22Rv1 (cell line): Measurements from ENCODE around the gene ZNF516.

Source experiments
- H3K27ac ChIP-seq: fragments of 450-650 bp; 2 replicates; pipeline ENCODE4 v1.5.1; 2017
- CTCF ChIP-seq: fragments of 450-650 bp; IDR thresholded peaks from 2 replicates; pipeline ENCODE4 v1.5.1; 2017; ENCODE audit warnings: mild to moderate bottlenecking
- ZFX ChIP-seq: fragments of 450-650 bp; IDR thresholded peaks from 2 replicates; pipeline ENCODE4 v1.6.1; 2017; ENCODE audit warnings: antibody characterized with exemption, borderline replicate concordance

The ZNF516 gene

GRCh38 chr18:76529433-76529811, 34.4 kb upstream of the ZNF516 start:
- TF ChIP-seq CTCF (no peak), ZFX (no peak)

GRCh38 chr18:76528477-76529432, 33.7 kb upstream of the ZNF516 start:
- H3K27ac ChIP-seq: no peak overlapping the region
- no peak for TF ChIP-seq ZFX
- TF ChIP-seq CTCF: no peak

More at GRCh38 chr18:76529433-76529811, 34.4 kb upstream of the ZNF516 start:
- H3K27ac ChIP-seq: no peak overlapping the region

GRCh38 chr18:76525911-76526310, 30.9 kb upstream of the ZNF516 start:
- TF ChIP-seq ZFX (no peak), CTCF (no peak)
- H3K27ac ChIP-seq: no peak overlapping the region

GRCh38 chr18:76524900-76525698, 30.1 kb upstream of the ZNF516 start:
- no peak overlapping the region for H3K27ac ChIP-seq

GRCh38 chr18:76524477-76524876, 29.4 kb upstream of the ZNF516 start:
- TF ChIP-seq ZFX (no peak), CTCF (no peak)
- H3K27ac ChIP-seq: no peak overlapping the region

More at GRCh38 chr18:76524900-76525698, 30.1 kb upstream of the ZNF516 start:
- TF ChIP-seq ZFX (no peak), CTCF (no peak)

GRCh38 chr18:76522551-76522950, 27.5 kb upstream of the ZNF516 start:
- TF ChIP-seq CTCF (no peak), ZFX (no peak)

More at GRCh38 chr18:76522551-76522950, 27.5 kb upstream of the ZNF516 start:
- no peak overlapping the region for H3K27ac ChIP-seq
